KBM-7 (cell line): ENCODE data around the gene ZNF619.
A peak's percentile ranks its signal among the peaks of the same experiment; 100 is the strongest.

Experiments used
- DNase-seq: peaks from one replicate; pipeline ENCODE4 v3.0.0-alpha.2; 2015
- in situ Hi-C: fragments of 300-500 bp; cut with MboI; formaldehyde crosslinking; loops from 2 replicates; pipeline ENCODE4 v1.14.3; 2020; ENCODE audit warnings: low sequenced_read_pairs, low pct_unique_long_range_greater_than_20kb, mixed read lengths

Gene ZNF619

GRCh38 chr3:40521254-40521653 lies 44.3 kb downstream of the ZNF619 start:
- no peak for DNase-seq
- in situ Hi-C loops = no loop called here

GRCh38 chr3:40523781-40524180 lies 46.9 kb downstream of the ZNF619 start:
- in situ Hi-C loops = no loop called here

GRCh38 chr3:40524222-40524567 lies 47.3 kb downstream of the ZNF619 start:
- in situ Hi-C loops = no loop called here
- no peak for DNase-seq

More at GRCh38 chr3:40523781-40524180, 46.9 kb downstream of the ZNF619 start:
- no peak for DNase-seq

GRCh38 chr3:40524568-40525285 lies 47.8 kb downstream of the ZNF619 start, which contains the start of gene ZNF621:
Gene ZNF621 (plus strand): TSS chr3:40524960. CDS start chr3:40525841, 881 bp downstream.
- DNase-seq = peak; percentile 87
- in situ Hi-C loops = no loop called here

- DNase-seq = no peak
- in situ Hi-C loops = no loop called here
Observed at GRCh38 chr3:40528426-40528825, 51.5 kb downstream of the ZNF619 start.

GRCh38 chr3:40532252-40532651 lies 55.3 kb downstream of the ZNF619 start:
- in situ Hi-C loops = no loop called here
- DNase-seq = no peak

GRCh38 chr3:40534283-40534682 lies 57.4 kb downstream of the ZNF619 start:
- DNase-seq = no peak
- in situ Hi-C loops = no loop called here
